PC-9 (cell line): ENCODE results near the gene BCL2.

Experiments used
- CTCF ChIP-seq: fragments of 200-600 bp; sonication (generic); conservative IDR thresholded peaks from 2 replicates; pipeline ENCODE4 v1.6.1; 2017; ENCODE audit warnings: mixed run types, antibody characterized with exemption, mild to moderate bottlenecking, moderate library complexity
- EZH2 ChIP-seq: fragments of 200-600 bp; sonication (generic); IDR thresholded peaks from 2 replicates; pipeline ENCODE4 v1.8.0; 2017; ENCODE audit warnings: antibody characterized with exemption, low read depth

GRCh38 chr18:63236406-63236805, 83.2 kb downstream of the BCL2 start:
- TF ChIP-seq CTCF = no peak
- no peak for TF ChIP-seq EZH2
